Spleen (tissue), 11 donors: ENCODE results near the gene IL12B. TPM values are rescaled to one million over a fixed set of nuclear protein-coding genes. Genes with fewer than 3 reads are reported as not detected.

ENCODE experiments used
- DNase-seq: peaks from one replicate; pipeline ENCODE4 v3.0.0-alpha.2; 2020
- H3K27ac ChIP-seq, 8 donors: fragments of 200-600 bp; sonication (generic) in 7 of 8; 1 replicate in 4 of 8; 2 replicates in 4 of 8; pipeline versions ENCODE4 v1.5.0 to v1.8.0; 2016 to 2021; ENCODE audit warnings: inconsistent platforms in 4 of 8, mild to moderate bottlenecking in 4 of 8, moderate library complexity in 1 of 8
- H3K27me3 ChIP-seq, 7 donors: fragments of 200-600 bp; sonication (generic) in 6 of 7; replicated peaks in 1 of 7; 1 replicate in 4 of 7; 2 replicates in 3 of 7; pipeline versions ENCODE4 v1.5.0 to v1.8.0; 2016 to 2021; ENCODE audit warnings: inconsistent platforms in 3 of 7, mild to moderate bottlenecking in 1 of 7
- H3K36me3 ChIP-seq, 6 donors: fragments of 200-600 bp; sonication (generic) in 5 of 6; 1 replicate in 4 of 6; 2 replicates in 2 of 6; pipeline versions ENCODE4 v1.5.0 to v1.8.0; 2016 to 2021; ENCODE audit warnings: inconsistent platforms in 2 of 6
- H3K4me1 ChIP-seq, 6 donors: fragments of 200-600 bp; sonication (generic) in 5 of 6; 1 replicate in 3 of 6; 2 replicates in 3 of 6; pipeline versions ENCODE4 v1.5.0 to v1.8.0; 2016 to 2021; ENCODE audit warnings: inconsistent platforms in 3 of 6
- H3K4me3 ChIP-seq, 8 donors: fragments of 200-600 bp; sonication (generic) in 7 of 8; 1 replicate in 4 of 8; 2 replicates in 4 of 8; pipeline versions ENCODE4 v1.5.0 to v1.8.0; 2016 to 2021; ENCODE audit warnings: inconsistent platforms in 4 of 8, mild to moderate bottlenecking in 4 of 8, moderate library complexity in 2 of 8
- H3K9me3 ChIP-seq, 8 donors: fragments of 200-600 bp; sonication (generic) in 7 of 8; 1 replicate in 4 of 8; 2 replicates in 4 of 8; pipeline versions ENCODE4 v1.5.0 to v1.8.0; 2016 to 2021; ENCODE audit warnings: inconsistent platforms in 4 of 8
- CTCF ChIP-seq, 11 experiments: fragments of 200-600 bp in 7 of 11; fragments of 450-650 bp in 4 of 11; sonication (generic) in 4 of 11; IDR thresholded peaks in 8 of 11; conservative IDR thresholded peaks in 3 of 11; 1 replicate in 7 of 11; 2 replicates in 4 of 11; pipeline versions ENCODE4 v1.4.0 to v1.8.0; 2016 to 2021; ENCODE audit warnings: antibody characterized with exemption in 11 of 11, inconsistent platforms in 4 of 11, mild to moderate bottlenecking in 1 of 11
- POLR2A ChIP-seq, 3 donors: fragments of 450-650 bp; IDR thresholded peaks; one replicate each; pipeline ENCODE4 v1.5.1; 2017; ENCODE audit warnings: antibody characterized with exemption in 3 of 3, mild to moderate bottlenecking in 1 of 3
- POLR2AphosphoS5 ChIP-seq, 3 donors: sonication (generic); formaldehyde crosslinking; IDR thresholded peaks; one replicate each; pipeline ENCODE4 v1.5.1; 2017; ENCODE audit warnings: antibody characterized with exemption in 3 of 3
- WGBS, 5 donors: extraction: QIAGEN DNeasy Blood & Tissue Kit in 3 of 5; methylation state at CpG; one replicate each; pipeline versions ENCODE4 v1.1.5 to v1.1.7; 2013 to 2018; 5-methylcytosine and 5-hydroxymethylcytosine counted together
- intact Hi-C: fragments of 100-400 bp; cut with DNase I; formaldehyde crosslinking; loops from one replicate; pipeline ENCODE4 v1.15.0; 2023; ENCODE audit warnings: low total_unique reads
- polyA plus RNA-seq, 3 donors: library from polyadenylated mRNA; stranded (reverse); fragments of 200-250 nt; gene quantifications; one replicate each; pipeline ENCODE4 v1.2.1, GENCODE V29; 2013
- total RNA-seq, 7 donors: library from RNA; depleted of rRNA in 3 of 7; stranded (reverse); fragments of >200 nt in 3 of 7; fragmentation: NEBNext Ultra II Directional in 4 of 7; extraction: Animal tissue kit (Norgen Biotek cat#: 25700) in 4 of 7; gene quantifications; one replicate each; pipeline versions ENCODE4 v1.1.0 to v1.2.1, GENCODE V29; 2016 to 2021
- donor health status: healthy with polysubstance abuse.
- donor health status: DM: no; HTN: no; CAD: no; lungs with moderate emphysema.
- donor health status: DM: no; HTN: no; CAD: no.
- donor health status: Bipolar disorder and iron deficiency.
- donor health status: healthy.
- donor health status: DM: no; HTN: no; CAD: no.
- donor health status: DM: yes; HTN: yes; CAD: no.

Gene IL12B
- total and polyA plus RNA-seq, 10 donors, result 0.06 to 0.29 (median 0.15) TPM; not detected in 6

DNA sequence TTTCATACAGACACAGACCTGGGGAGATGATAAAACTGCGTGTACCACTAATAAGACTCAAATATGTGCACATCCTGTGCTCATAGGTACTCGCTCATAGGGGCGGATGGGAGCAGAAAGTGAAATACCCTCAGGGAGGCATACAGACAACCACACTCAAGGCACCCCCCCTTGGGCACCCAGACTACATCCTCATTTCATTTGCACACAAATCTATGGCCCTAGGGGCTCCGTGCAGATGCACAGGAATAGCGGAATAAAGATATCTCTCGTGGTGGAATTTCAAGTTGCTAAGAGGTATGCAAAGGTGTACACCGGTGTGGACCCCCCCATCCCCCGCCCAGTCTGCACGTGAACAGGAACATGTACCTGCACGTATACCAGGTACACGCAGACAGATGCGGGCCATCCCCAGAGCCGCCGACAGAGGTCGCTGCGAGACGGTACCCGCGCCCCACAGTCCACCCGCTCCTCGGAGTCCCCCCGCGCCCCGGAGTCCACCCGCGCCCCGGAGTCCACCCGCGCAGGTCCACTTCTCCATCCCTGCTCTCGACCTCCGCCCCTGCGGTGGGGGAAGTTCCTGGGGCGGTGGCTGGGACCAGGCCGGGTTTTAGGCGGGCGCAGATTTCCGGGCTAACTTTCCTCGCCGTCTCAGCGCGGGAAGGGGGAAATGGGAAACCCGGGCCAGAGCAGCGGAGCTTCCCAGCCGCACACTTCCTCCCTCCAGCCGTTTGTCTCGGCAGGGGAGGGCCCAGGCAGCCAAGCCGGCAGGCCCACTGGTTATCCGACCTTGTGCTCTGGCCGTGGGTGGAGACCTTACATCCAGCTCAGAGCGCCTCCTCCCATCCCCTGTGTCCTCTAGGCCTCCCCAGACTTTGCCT lies 1.0 kb upstream of the IL12B start:
- H3K9me3 ChIP-seq, result no peaks in the 10 kb centered on the region
- peak overlapping the region; percentile 57 to 89 (median 77) for H3K27ac ChIP-seq
- whole genome bisulfite sequencing, 5 donors, result 4 to 6% (median 6%) methylated on average over 46 to 50 of the region's 50 CpGs
- H3K36me3 ChIP-seq, result no peaks in the 10 kb centered on the region
- peak overlapping the region; percentile 27 to 69 (median 34) for H3K4me3 ChIP-seq
- H3K27me3 ChIP-seq, result no peaks in the 10 kb centered on the region
- TF ChIP-seq CTCF (IDR thresholded peaks at IDR 0.05 in 8 of 11, conservative IDR thresholded peaks at IDR 0.05 in 3 of 11), result peak; percentile 39 to 88 (median 82)
- TF ChIP-seq POLR2AphosphoS5 (IDR thresholded peaks at IDR 0.05), result peak; percentile 35 to 72 (median 65)
- TF ChIP-seq POLR2A (IDR thresholded peaks at IDR 0.05), result no peak
- intact Hi-C loops, result no loop called here
- peaks cover 2 to 37% (median 22%) of the 10 kb centered on the region in 6 donors for H3K4me1 ChIP-seq
- DNase-seq, result peak; percentile 93

DNA sequence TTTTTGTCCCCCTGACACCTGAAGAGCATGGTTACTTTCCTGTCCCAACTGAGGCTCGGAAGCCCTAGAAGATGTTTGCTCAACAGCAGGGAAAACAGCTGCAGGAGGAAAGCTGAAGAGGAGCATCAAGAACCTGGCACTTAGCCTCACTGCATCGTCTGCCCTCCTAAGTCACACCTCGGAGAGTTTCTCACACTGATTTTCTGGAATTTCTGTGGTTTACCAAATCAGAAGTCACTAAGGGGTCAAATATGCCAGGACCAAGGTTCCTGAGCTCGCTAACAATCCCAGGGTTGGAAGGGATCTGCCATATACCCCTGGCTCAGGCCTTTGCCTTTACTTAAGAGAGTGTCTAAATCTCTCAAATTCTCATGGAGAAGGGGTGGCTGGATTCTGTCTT lies 5.3 kb downstream of the IL12B start:
- 80 to 88% (median 86%) methylated on average over 4 of the region's 4 CpGs for WGBS, 5 donors
- Histone ChIP-seq H3K4me1 (no peaks in the 10 kb centered on the region), H3K4me3 (no peak overlapping the region), H3K9me3 (no peaks in the 10 kb centered on the region), H3K36me3 (no peaks in the 10 kb centered on the region), H3K27ac (no peak overlapping the region), H3K27me3 (no peaks in the 10 kb centered on the region)
- intact Hi-C loops, result no loop called here
- TF ChIP-seq POLR2A (IDR thresholded peaks at IDR 0.05) (no peak), CTCF (IDR thresholded peaks at IDR 0.05 in 8 of 11, conservative IDR thresholded peaks at IDR 0.05 in 3 of 11) (no peak), POLR2AphosphoS5 (IDR thresholded peaks at IDR 0.05) (no peak)
- DNase-seq, result no peak

- intact Hi-C loops, result no loop called here
- Histone ChIP-seq H3K4me1 (no peaks in the 10 kb centered on the region), H3K4me3 (no peak overlapping the region), H3K27ac (no peak overlapping the region), H3K9me3 (no peaks in the 10 kb centered on the region), H3K36me3 (no peaks in the 10 kb centered on the region), H3K27me3 (no peaks in the 10 kb centered on the region)
- 94 to 96% (median 96%) methylated on average over 3 of the region's 3 CpGs for WGBS, 5 donors
- DNase-seq, result no peak
- TF ChIP-seq CTCF (IDR thresholded peaks at IDR 0.05 in 8 of 11, conservative IDR thresholded peaks at IDR 0.05 in 3 of 11) (no peak), POLR2AphosphoS5 (IDR thresholded peaks at IDR 0.05) (no peak), POLR2A (IDR thresholded peaks at IDR 0.05) (no peak)
Observed at GRCh38 chr5:159324102-159324755, 6.1 kb downstream of the IL12B start.

DNA sequence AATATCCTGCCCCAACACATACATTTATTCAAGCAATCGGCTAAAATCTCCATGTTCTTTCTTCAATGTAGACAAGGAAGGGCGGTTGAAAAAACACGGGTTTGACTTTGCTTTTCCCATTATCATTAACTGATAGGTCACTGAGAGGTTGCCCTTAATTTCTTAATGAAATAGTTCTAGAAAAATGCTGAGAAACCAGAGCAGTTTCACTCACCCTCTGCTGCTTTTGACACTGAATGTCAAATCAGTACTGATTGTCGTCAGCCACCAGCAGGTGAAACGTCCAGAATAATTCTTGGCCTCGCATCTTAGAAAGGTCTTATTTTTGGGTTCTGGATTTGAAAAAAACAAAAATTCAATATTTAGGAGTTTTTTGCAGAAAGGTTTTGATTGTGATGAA lies 8.1 kb downstream of the IL12B start:
- Histone ChIP-seq H3K4me1 (no peaks in the 10 kb centered on the region), H3K4me3 (no peak overlapping the region), H3K9me3 (no peaks in the 10 kb centered on the region), H3K27ac (no peak overlapping the region), H3K27me3 (no peaks in the 10 kb centered on the region), H3K36me3 (no peaks in the 10 kb centered on the region)
- intact Hi-C loops, result no loop called here
- WGBS, 5 donors, result 78 to 86% (median 81%) methylated on average over 6 of the region's 6 CpGs
- TF ChIP-seq POLR2AphosphoS5 (IDR thresholded peaks at IDR 0.05) (no peak), POLR2A (IDR thresholded peaks at IDR 0.05) (no peak), CTCF (IDR thresholded peaks at IDR 0.05 in 8 of 11, conservative IDR thresholded peaks at IDR 0.05 in 3 of 11) (no peak)
- DNase-seq, result no peak
